ENCODE measurements around the gene PRDX2. TPM values are rescaled to one million over a fixed set of nuclear protein-coding genes. Genes with fewer than 3 reads are reported as not detected.

The PRDX2 gene
- total and polyA plus RNA-seq, 10 of the 15 experiments (the other 5 are each of a cell fraction or from before 2014, with no cell fraction given) = 93.0 to 812 (median 344) TPM

DNA sequence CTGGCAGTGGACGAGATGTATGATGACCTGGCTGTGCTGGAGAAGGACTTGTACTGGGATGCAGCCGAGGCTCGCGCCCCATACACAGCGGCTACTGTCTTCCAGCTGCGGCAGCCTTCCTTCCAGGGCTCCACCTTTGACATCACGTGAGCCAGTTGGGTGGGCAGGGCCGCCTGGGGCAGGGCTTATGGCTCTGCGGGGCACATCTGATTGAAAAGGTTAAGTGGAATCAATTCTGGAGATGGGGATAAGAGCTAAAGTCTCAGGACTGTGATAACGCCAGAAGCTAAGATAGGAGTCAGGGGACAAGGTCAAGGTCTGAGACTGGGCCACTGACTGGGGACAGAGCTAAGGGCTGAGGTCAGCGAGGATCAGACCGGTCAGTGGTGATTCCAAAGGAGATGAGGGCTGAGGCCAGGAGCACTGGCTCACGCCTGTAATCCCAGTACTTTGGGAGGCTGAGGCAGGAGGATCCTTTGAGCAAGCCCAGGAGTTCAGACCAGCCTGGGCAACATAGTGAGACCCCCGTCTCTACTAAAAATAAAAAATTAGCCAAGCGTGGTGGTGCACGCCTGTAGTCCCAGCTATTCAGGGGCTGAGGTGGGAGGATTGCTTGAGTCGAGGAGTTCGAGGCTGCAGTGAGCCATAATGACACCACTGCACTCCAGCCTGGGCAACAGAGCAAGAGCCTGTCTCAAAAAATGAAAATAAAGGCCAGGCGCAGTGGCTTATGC is 45.3 kb downstream of the PRDX2 start (continued):
- TF ChIP-seq SUPT20H (IDR thresholded peaks at IDR 0.05; ENCODE audit: borderline replicate concordance, control insufficient read depth, low read depth, low read length) = no peak

- Histone ChIP-seq H3K79me2 (ENCODE audit: control insufficient read depth, insufficient read depth, low read length) (no peaks in the 10 kb centered on the region), H3K27ac (ENCODE audit: control insufficient read depth, insufficient read depth) (no peak overlapping the region), H3K4me1 (ENCODE audit: control insufficient read depth, insufficient read depth, low read length) (no peaks in the 10 kb centered on the region), H3K4me3 (no peak overlapping the region), H3K27me3 (replicated peaks in 1 of 2; ENCODE audit: control insufficient read depth in 2 of 2, insufficient read depth in 2 of 2, low read length in 1 of 2) (peaks cover 0 to 2% of the 10 kb centered on the region in 2 experiments; a peak in 1 of 4 replicates), H3K9ac (ENCODE audit: control insufficient read depth, insufficient read depth, low read length) (no peak overlapping the region), H3K4me2 (ENCODE audit: control insufficient read depth, insufficient read depth) (no peak overlapping the region), H3K36me3 (ENCODE audit: control insufficient read depth in 2 of 2, insufficient read depth in 2 of 2, low read length in 1 of 2) (no peaks in the 10 kb centered on the region), H3K9me3 (replicated peaks; ENCODE audit: control insufficient read depth, insufficient read depth, low read length) (no peaks in the 10 kb centered on the region), H2AFZ (ENCODE audit: control insufficient read depth, low read depth, low read length) (no peak overlapping the region), H4K20me1 (ENCODE audit: control insufficient read depth, insufficient read depth) (no peaks in the 10 kb centered on the region)
- ATAC-seq = no peak
- CTCF ChIA-PET = interaction anchor here (1.8 to 17.0 kb wide), 4 partner anchors 12 to 93 kb away, joined by 5 to 426 read pairs (median 125); partner anchors contain the start of genes JUNB, PRDX2 and THSD8
- RAD21 ChIA-PET (ENCODE audit: unreplicated experiment) = interaction anchor here (0.9 to 1.6 kb wide), 2 partner anchors 10 to 46 kb away, joined by 3 read pairs; no protein-coding TSS in a partner anchor
- intact Hi-C loops (cut with micrococcal nuclease; ENCODE audit: unreplicated experiment) (loop anchor here (5.0 kb wide), 1 partner anchor 192 kb away; no protein-coding TSS in a partner anchor), in situ Hi-C loops (cut with MboI) (no loop called here)
- SMC1A ChIA-PET (ENCODE audit: uncharacterized antibody, unreplicated experiment) = interaction anchor here (0.6 kb wide), 1 partner anchor 28 kb away, joined by 3 read pairs; no protein-coding TSS in a partner anchor
- no peak for DNase-seq (ENCODE audit: low read depth, low spot score)
- BruUV-seq (replicated peaks) = no TSS peak
- POLR2A ChIA-PET = interaction anchor here (0.9 kb wide), 1 partner anchor 39 kb away, joined by 3 read pairs; no protein-coding TSS in a partner anchor
- FAIRE-seq = no peak
- WGBS (ENCODE audit: insufficient coverage, insufficient replicate concordance, low lambda C conversion rate, missing lambda C conversion rate) = 81% methylated on average over 49 of the region's 50 CpGs
- TF ChIP-seq SMARCA5 (IDR thresholded peaks at IDR 0.05) = no peak
- no peak for TF ChIP-seq TCF3 (IDR thresholded peaks at IDR 0.05; ENCODE audit: borderline replicate concordance, insufficient read depth, low read depth, low read length)
- no peak for TF ChIP-seq ZSCAN29 (IDR thresholded peaks at IDR 0.05)
- no peak for TF ChIP-seq SIX5 (IDR thresholded peaks at IDR 0.05; ENCODE audit: low read depth, low read length, severe bottlenecking)
- no peak for TF ChIP-seq BACH1 (IDR thresholded peaks at IDR 0.05; ENCODE audit: borderline replicate concordance)
- no peak for TF ChIP-seq MTA3 (IDR thresholded peaks at IDR 0.05; ENCODE audit: borderline replicate concordance, low read length)
- no peak for TF ChIP-seq BCL11A (IDR thresholded peaks at IDR 0.05; ENCODE audit: low read depth, low read length)
- TF ChIP-seq ZNF622 (IDR thresholded peaks at IDR 0.05) = no peak
- TF ChIP-seq SIN3A (IDR thresholded peaks at IDR 0.05; ENCODE audit: low read depth, low read length) = no peak
- TF ChIP-seq KDM1A (IDR thresholded peaks at IDR 0.05; ENCODE audit: borderline replicate concordance) = no peak
- no peak for TF ChIP-seq MYB (IDR thresholded peaks at IDR 0.05; ENCODE audit: borderline replicate concordance, low read depth, low read length)
- no peak for TF ChIP-seq ZBTB11 (CRISPR knock-in tag; IDR thresholded peaks at IDR 0.05)
- no peak for TF ChIP-seq POU2F2 (IDR thresholded peaks at IDR 0.05; ENCODE audit: borderline replicate concordance, low read depth, low read length)
- TF ChIP-seq NBN (IDR thresholded peaks at IDR 0.05) = no peak
- TF ChIP-seq MAX (IDR thresholded peaks at IDR 0.05; ENCODE audit: low read depth, low read length) = no peak
- no peak for TF ChIP-seq EGR1 (IDR thresholded peaks at IDR 0.05; ENCODE audit: borderline replicate concordance in 1 of 2, low read depth in 2 of 2, low read length in 2 of 2)
- no peak for TF ChIP-seq PML (IDR thresholded peaks at IDR 0.05; ENCODE audit: low read length)
Observed at GRCh38 chr19:12754465-12755196, 47.0 kb downstream of the PRDX2 start.

Data from GM12878 (cell line).